ENCODE measurements around the gene ADGRD1.
A peak's percentile ranks its signal among the peaks of the same experiment; 100 is the strongest.
"Not testable (repeated sequence)": the region's sequence is repeated elsewhere in the genome, so short reads cannot be mapped to it uniquely, and the experiment has no call there.

The ADGRD1 gene

GRCh38 chr12:130936561-130936960, 17.1 kb upstream of the ADGRD1 start:
- DNase-seq (ENCODE audit: insufficient read length, low spot score), result no peak
- TF ChIP-seq POU2F2 (IDR thresholded peaks at IDR 0.05; ENCODE audit: low read depth, low read length) (no peak), TAF1 (IDR thresholded peaks at IDR 0.05; ENCODE audit: low read depth, low read length) (no peak), PAX5 (IDR thresholded peaks at IDR 0.05; ENCODE audit: insufficient read depth, low read length, severe bottlenecking) (no peak), POLR2A (IDR thresholded peaks at IDR 0.05; ENCODE audit: low read depth, low read length) (no peak), SPI1 (IDR thresholded peaks at IDR 0.05; ENCODE audit: low read depth, low read length) (no peak), POLR2AphosphoS5 (IDR thresholded peaks at IDR 0.05; ENCODE audit: low read depth, low read length) (no peak)
- FAIRE-seq, result no peak

- FAIRE-seq, result no peak
- no peak for DNase-seq (ENCODE audit: insufficient read length, low spot score)
Observed at GRCh38 chr12:130937063-130937462, 16.6 kb upstream of the ADGRD1 start.

GRCh38 chr12:130937546-130937945, 16.2 kb upstream of the ADGRD1 start:
- FAIRE-seq; DNase-seq (ENCODE audit: insufficient read length, low spot score): not testable (repeated sequence)

More at GRCh38 chr12:130937063-130937462, 16.6 kb upstream of the ADGRD1 start:
- TF ChIP-seq PAX5 (IDR thresholded peaks at IDR 0.05; ENCODE audit: insufficient read depth, low read length, severe bottlenecking) (no peak), POLR2A (IDR thresholded peaks at IDR 0.05; ENCODE audit: low read depth, low read length) (no peak), POLR2AphosphoS5 (IDR thresholded peaks at IDR 0.05; ENCODE audit: low read depth, low read length) (no peak), SPI1 (IDR thresholded peaks at IDR 0.05; ENCODE audit: low read depth, low read length) (no peak), TAF1 (IDR thresholded peaks at IDR 0.05; ENCODE audit: low read depth, low read length) (no peak), POU2F2 (IDR thresholded peaks at IDR 0.05; ENCODE audit: low read depth, low read length) (no peak)

GRCh38 chr12:130938186-130938585, 15.5 kb upstream of the ADGRD1 start:
- FAIRE-seq, result no peak
- DNase-seq (ENCODE audit: insufficient read length, low spot score), result no peak
- TF ChIP-seq POU2F2 (IDR thresholded peaks at IDR 0.05; ENCODE audit: low read depth, low read length) (no peak), TAF1 (IDR thresholded peaks at IDR 0.05; ENCODE audit: low read depth, low read length) (no peak), PAX5 (IDR thresholded peaks at IDR 0.05; ENCODE audit: insufficient read depth, low read length, severe bottlenecking) (no peak), SPI1 (IDR thresholded peaks at IDR 0.05; ENCODE audit: low read depth, low read length) (no peak), POLR2A (IDR thresholded peaks at IDR 0.05; ENCODE audit: low read depth, low read length) (no peak), POLR2AphosphoS5 (IDR thresholded peaks at IDR 0.05; ENCODE audit: low read depth, low read length) (no peak)

- no peak for DNase-seq (ENCODE audit: insufficient read length, low spot score)
- FAIRE-seq, result no peak
- TF ChIP-seq TAF1 (IDR thresholded peaks at IDR 0.05; ENCODE audit: low read depth, low read length) (no peak), POU2F2 (IDR thresholded peaks at IDR 0.05; ENCODE audit: low read depth, low read length) (no peak)
Observed at GRCh38 chr12:130944878-130945277, 8.8 kb upstream of the ADGRD1 start.

- FAIRE-seq, result peak; percentile 13
- TF ChIP-seq SPI1 (IDR thresholded peaks at IDR 0.05; ENCODE audit: low read depth, low read length) (no peak), PAX5 (IDR thresholded peaks at IDR 0.05; ENCODE audit: insufficient read depth, low read length, severe bottlenecking) (no peak), TAF1 (IDR thresholded peaks at IDR 0.05; ENCODE audit: low read depth, low read length) (no peak), POU2F2 (IDR thresholded peaks at IDR 0.05; ENCODE audit: low read depth, low read length) (no peak), POLR2A (IDR thresholded peaks at IDR 0.05; ENCODE audit: low read depth, low read length) (no peak), POLR2AphosphoS5 (IDR thresholded peaks at IDR 0.05; ENCODE audit: low read depth, low read length) (no peak)
- no peak for DNase-seq (ENCODE audit: insufficient read length, low spot score)
Observed at GRCh38 chr12:130945786-130946492, 7.8 kb upstream of the ADGRD1 start.

GRCh38 chr12:130947028-130947613, 6.6 kb upstream of the ADGRD1 start:
- TF ChIP-seq POLR2AphosphoS5 (IDR thresholded peaks at IDR 0.05; ENCODE audit: low read depth, low read length) (no peak), POU2F2 (IDR thresholded peaks at IDR 0.05; ENCODE audit: low read depth, low read length) (no peak), PAX5 (IDR thresholded peaks at IDR 0.05; ENCODE audit: insufficient read depth, low read length, severe bottlenecking) (no peak), SPI1 (IDR thresholded peaks at IDR 0.05; ENCODE audit: low read depth, low read length) (no peak)
- FAIRE-seq (no peak), DNase-seq (ENCODE audit: insufficient read length, low spot score) (no peak)

- DNase-seq (ENCODE audit: insufficient read length, low spot score), result no peak
- TF ChIP-seq POLR2A (IDR thresholded peaks at IDR 0.05; ENCODE audit: low read depth, low read length) (no peak), POU2F2 (IDR thresholded peaks at IDR 0.05; ENCODE audit: low read depth, low read length) (no peak), PAX5 (IDR thresholded peaks at IDR 0.05; ENCODE audit: insufficient read depth, low read length, severe bottlenecking) (no peak), TAF1 (IDR thresholded peaks at IDR 0.05; ENCODE audit: low read depth, low read length) (no peak), SPI1 (IDR thresholded peaks at IDR 0.05; ENCODE audit: low read depth, low read length) (no peak)
- FAIRE-seq, result no peak
Observed at GRCh38 chr12:130948136-130948535, 5.6 kb upstream of the ADGRD1 start.

GRCh38 chr12:130948751-130949150, 5.0 kb upstream of the ADGRD1 start:
- TF ChIP-seq POLR2AphosphoS5 (IDR thresholded peaks at IDR 0.05; ENCODE audit: low read depth, low read length), result no peak
- TF ChIP-seq POU2F2 (IDR thresholded peaks at IDR 0.05; ENCODE audit: low read depth, low read length), result no peak
- no peak for TF ChIP-seq TAF1 (IDR thresholded peaks at IDR 0.05; ENCODE audit: low read depth, low read length)
- no peak for TF ChIP-seq POLR2A (IDR thresholded peaks at IDR 0.05; ENCODE audit: low read depth, low read length)
- no peak for TF ChIP-seq SPI1 (IDR thresholded peaks at IDR 0.05; ENCODE audit: low read depth, low read length)
- TF ChIP-seq PAX5 (IDR thresholded peaks at IDR 0.05; ENCODE audit: insufficient read depth, low read length, severe bottlenecking), result no peak
- FAIRE-seq (no peak), DNase-seq (ENCODE audit: insufficient read length, low spot score) (no peak)

GRCh38 chr12:130949806-130950205, 3.9 kb upstream of the ADGRD1 start:
- DNase-seq (ENCODE audit: insufficient read length, low spot score) (no peak), FAIRE-seq (no peak)
- TF ChIP-seq POLR2A (IDR thresholded peaks at IDR 0.05; ENCODE audit: low read depth, low read length) (no peak), POU2F2 (IDR thresholded peaks at IDR 0.05; ENCODE audit: low read depth, low read length) (no peak), PAX5 (IDR thresholded peaks at IDR 0.05; ENCODE audit: insufficient read depth, low read length, severe bottlenecking) (no peak), TAF1 (IDR thresholded peaks at IDR 0.05; ENCODE audit: low read depth, low read length) (no peak), SPI1 (IDR thresholded peaks at IDR 0.05; ENCODE audit: low read depth, low read length) (no peak)
